ENCODE data around the gene PLA2G2A. TPM values are rescaled to one million over a fixed set of nuclear protein-coding genes. Genes with fewer than 3 reads are reported as not detected.

Gene PLA2G2A
- polyA plus RNA-seq, 1 donor = 0.18 TPM

DNA sequence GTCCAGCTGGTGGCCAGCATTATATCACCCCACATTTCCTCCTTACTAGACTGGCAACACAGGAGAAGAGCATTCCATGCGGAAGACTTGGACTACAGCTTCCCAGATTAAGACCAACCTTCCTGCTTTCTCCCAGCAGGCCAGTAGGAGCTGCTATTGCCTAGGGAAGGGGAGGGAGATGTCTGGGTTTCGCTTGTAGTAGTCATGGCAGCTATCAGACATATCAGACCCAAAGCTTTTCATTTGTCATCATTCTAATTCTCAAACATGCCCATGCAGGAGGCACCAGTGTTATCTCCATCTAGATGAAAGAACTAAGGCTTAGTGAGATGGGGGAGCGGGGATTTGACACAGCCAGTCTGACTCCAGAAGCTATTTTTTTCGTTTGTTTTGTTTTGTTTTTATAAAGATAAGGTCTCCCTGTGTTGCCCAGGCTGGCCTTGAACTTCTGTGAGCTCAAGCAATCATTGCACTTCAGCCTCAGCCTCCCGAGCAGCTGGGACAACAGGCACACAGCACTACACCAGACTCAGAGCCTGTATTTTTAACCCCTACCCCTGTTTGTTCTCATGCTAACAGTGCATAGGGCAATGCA lies 4.5 kb downstream of the PLA2G2A start:
- peak; percentile 50 for DNase-seq

DNA sequence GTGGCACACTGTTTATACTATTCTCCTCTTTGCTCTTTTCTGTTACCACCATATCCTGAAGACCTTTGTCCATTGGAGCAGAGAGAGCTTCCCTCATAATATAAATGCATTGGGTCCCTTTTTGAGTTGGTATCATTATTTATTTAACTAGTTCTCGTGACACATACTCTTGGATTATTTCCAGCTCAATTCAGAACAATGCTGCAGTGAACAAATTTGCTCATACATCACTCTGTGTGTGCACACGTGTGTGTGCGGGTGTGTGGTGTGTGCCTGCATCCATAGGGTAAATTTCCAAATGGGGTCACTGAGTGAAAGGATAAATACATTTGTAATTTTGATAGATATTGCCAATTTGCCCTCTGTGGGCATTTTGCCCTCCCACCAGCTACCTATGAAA lies 5.8 kb downstream of the PLA2G2A start:
- no peak for DNase-seq

DNA sequence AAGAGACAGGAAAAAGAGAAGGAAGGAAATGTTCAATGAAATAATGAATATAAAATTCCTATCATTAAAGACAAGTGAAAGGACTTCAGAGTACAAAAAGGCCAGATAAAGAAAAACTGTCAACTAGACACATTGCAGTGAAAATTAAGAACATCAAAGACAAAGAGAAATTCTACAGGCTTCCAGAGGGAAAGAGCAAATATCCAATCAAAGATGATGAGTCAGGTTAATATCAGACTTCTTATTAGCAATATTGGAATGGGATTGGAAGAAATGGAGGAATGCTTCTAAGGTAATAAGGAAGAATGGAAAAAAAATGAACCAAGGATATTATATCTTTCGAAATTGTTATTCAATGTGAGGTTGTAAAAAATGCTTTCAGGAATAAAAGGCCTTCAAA lies 7.8 kb downstream of the PLA2G2A start:
- no peak for DNase-seq

DNA sequence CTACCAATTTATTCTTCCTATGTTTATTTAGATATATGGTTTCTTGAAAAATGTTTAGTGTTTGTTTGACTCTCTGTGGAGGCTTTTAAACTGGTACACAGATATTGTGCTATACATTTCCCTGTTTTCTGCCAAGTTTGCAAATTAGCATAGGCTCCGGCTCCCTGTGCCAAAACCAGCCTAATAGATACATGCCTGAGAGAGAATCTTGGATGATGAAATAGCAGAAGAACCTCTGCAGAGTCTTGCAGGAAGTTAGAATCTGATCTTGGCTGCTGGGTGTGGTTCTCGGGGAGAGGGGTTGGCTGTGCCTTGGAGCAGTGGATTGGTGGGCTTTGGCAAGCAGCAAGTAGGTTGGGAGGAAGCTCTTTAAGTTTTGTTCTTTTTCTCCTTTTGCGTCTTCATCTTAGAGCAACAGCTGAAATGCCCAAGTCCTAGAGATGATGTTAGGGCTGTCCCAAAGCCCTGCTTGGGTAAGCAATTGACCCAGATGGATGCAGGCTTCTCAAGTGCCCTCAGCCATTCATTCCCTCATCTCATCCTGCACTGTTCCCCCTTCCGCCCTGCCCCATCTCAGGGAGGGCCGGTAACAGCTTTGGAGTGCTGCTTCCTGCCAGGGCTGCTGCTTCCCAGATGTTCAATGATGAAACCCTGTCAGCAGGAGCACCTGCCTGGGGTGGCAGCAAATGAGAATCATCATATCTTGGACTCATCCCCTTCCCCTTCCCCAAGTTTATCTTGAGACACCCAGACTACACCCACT lies 9.3 kb downstream of the PLA2G2A start:
- DNase-seq = no peak

DNA sequence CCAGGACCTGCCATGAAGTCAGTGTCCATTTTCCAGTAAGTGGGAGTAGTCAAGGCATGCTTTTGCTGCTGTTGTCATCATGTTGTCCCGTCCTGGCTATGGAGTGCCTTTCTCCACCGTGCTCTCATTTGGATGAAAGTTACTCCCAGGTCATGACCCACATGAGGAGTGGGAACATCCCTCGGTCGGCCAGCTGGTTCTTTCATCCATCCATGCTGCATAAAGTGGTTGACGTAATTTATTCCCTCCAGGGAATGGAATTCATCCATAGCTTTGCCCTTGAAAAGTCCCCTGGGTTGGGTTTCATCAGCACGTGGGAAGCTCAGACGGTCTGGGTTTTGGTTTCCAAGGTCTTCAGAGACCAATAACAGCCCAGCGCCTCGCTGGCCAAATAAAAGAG lies 11.6 kb downstream of the PLA2G2A start:
- peak; percentile 75 for DNase-seq

DNA sequence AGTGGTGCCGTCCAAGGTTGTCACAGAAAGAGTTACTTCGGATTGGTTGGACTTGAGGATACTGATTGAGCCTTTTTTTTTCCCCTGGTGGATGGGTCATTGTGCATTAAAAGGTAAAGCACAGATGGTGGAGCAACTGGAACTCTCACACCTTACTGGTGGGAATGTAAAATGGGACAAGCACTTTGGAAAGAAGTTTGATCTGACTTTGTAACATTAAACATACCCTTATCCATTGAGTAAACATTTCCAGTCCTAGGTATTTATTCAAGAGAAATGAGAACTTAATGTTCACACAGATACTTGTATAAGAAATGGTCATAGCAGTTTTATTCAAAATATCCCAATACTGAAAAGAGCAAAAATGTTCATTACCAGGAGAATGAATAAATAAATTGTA lies 14.9 kb downstream of the PLA2G2A start:
- no peak for DNase-seq

DNA sequence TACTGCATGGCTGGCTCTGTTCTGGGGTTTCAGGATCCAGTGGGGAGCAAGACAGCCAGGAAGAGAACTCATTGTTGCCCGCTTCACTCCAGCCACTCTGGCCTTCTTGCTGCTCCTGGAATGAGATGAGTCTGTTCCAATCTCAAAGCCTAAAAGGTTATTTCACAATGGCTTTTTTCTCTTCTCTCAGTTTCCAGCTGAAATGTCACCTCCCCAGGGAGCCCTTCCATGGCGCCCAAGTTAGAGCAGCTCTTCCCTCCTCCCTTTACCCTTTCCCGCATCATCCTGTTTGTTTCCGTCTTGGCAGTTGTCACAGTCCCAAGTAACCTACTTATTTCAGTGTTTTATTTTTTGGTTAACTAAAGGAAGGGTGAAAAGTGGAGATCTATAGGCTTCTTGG lies 15.8 kb downstream of the PLA2G2A start:
- DNase-seq = no peak

DNA sequence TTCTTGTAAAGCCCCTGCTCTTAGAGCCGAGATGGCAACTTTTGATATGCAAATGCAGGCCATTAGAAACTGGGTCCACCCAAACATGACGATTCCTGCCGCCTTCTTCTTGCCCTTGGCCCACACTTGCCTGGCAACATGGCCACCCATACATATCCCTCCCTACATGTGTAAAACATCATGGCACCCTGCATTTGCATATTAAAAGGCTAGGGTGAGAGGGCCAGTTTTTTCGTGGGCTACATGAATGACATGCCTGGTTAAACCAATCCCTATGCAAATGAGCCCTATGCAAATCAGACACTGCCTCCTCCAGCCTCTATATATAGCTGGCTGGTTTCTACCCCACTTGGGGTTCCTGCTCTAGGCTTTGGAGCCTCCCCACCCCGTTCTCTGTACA lies 18.8 kb downstream of the PLA2G2A start:
- DNase-seq = no peak

DNA sequence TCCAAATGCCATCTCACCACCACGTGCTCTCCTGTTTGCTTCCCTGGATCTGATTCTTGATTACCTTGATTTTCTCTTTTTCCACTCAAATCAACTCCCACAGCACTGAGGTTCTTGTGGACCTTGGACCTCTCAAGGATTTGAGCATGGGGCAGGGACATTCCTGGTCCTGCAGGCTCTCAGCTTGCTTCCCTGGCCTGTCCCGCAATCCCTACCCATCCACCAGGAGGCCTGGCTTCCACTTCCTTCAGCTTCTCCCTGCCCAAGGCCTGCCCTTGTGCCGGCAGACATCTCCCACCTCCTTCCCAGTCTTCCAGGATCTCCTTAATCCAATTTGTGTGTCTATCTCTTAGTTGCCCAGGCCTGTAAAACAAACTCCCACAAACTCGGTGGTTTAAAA lies 21.6 kb downstream of the PLA2G2A start:
- DNase-seq = no peak

DNA sequence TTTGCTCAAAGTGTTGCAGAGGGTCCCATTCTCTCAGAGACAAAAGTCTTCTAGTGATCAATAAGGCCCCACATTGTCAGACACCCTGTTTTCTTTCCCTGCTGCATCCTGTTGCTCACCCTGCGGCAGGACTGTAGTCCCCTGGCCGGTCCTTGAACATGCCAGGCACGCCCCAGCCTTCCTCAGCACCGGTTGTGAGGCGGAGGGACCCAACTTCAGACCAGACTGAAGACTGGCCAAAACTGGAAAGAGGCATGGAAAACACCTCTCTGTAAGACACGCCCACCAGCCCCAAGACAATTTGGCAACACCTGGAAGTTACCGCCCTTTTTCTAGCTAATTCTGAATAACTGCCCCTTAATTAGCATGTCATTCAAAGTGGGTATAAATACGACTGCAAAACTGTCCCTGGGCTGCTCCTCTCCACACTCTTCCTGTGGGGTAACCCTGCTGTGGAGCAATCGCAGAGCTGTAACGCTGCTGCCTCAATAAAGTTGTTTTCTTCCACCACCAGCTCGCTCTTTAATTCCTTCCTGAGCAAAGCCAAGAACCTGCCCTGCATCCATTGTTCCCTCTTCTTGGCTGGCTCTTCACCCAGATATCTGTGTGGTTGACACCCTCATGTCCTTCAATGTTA lies 23.8 kb downstream of the PLA2G2A start:
- no peak for DNase-seq

DNA sequence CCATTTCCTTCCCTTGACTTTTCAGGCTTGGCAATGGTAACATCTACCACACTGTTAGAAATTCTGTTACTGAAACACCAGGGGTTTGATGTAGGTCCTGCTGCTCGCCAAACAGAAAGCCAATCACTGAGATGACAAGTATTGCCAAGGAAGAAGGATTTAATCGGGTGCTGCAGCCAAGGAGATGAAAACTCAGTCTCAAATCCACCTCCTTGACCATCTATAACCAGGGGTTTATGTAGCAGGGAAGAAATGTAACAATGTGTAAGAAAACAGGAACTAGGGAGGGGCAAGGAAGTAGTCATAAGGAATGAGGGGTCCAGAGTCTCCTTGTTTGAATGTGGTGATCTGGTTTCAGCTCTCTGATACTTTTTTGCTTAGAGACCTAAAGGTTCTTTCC lies 25.4 kb downstream of the PLA2G2A start:
- DNase-seq = no peak

DNA sequence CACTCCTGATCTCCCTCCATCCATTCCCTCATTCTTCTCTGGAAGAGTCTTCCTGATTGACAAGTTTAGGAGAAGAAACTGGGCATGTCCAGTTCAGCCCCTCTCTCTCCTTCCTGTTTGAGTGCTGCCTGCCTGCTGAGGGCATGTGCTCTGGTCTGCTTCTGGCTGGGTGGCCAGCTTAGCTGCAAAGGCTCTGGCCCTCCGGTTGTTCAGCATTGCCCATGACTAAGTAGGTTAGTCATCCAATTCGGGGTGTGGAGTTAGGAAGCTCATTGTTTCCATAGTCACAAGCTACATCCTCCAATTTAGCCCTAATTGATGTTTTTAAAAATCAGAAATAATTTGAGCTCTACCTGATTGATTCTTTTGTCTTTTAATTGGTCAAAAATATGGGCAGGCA lies 30.4 kb downstream of the PLA2G2A start:
- no peak for DNase-seq

DNA sequence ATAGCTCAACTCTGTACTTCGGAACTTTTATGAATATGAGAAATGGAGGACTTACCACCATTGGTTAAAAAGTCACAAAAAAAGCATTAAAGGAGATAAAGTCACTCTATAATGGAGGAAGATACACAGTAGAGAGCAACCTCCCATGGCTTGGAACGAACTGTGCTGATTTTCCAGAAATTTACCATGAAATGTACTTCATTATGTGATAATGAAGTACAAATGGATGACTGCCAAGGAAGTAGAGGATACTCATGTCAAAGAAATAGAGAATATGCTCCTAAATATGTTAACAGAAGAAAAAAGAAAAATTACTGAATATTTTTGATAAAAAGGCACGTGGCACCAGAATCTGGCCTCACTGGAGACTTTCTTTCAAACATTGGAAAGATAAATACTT lies 32.4 kb downstream of the PLA2G2A start:
- DNase-seq = no peak

DNA sequence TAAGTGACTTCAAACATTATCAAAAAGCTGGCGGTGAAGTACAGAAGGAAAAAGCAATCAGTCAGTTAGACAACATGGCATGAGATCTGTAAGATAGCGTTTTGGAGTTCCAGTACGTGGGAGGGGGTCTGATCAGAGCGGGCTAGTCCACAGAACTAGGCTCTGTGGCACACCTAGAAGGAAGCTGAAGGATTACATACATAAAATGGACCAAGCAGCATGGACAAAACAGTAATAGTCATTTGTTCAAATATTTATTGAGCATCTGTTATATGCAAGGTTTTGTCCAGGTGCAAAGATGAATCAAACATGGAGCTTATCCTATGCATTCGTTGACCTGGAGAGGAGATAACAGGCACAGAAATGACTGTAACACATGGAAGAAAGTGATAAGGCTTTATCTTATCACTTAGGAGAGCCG lies 33.1 kb downstream of the PLA2G2A start:
- DNase-seq = no peak

DNA sequence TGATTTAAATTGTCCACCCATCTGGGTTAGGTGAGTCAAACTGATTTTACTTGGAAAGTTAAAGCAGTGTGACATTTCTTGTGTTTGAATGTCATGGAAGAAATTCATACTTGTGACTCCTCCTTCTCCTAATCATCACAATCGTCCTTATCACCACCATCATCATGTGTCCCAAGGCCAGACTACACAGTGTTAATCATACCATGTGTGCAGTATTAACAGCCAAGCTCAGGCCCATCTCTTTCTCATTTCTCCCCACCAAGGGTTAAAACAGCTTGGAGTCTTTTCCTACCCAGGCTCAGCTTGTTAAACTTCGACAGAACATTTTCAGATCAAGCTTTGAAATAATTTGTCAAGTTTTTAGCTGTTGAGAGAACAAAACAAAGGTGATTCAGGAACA lies 33.5 kb downstream of the PLA2G2A start:
- DNase-seq = no peak

DNA sequence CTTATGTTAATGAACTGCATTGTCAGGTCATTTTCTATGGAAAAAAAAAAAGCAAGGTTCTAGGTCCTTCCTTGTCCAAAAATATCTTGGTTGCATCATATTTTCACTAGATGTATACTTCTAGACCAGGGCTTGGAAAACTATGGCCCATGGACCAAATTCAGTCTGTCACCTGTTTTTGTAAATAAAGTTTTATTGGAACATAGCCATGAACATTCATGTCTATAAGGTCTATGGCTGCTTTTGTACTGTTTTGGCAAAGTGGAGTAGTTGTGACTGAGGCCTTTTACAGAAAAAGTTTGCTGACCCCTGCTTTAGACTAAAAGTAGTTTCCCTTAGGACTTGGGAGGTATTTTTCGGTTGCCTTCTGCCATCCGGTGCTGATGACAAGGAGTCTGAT lies 36.8 kb downstream of the PLA2G2A start:
- no peak for DNase-seq

DNA sequence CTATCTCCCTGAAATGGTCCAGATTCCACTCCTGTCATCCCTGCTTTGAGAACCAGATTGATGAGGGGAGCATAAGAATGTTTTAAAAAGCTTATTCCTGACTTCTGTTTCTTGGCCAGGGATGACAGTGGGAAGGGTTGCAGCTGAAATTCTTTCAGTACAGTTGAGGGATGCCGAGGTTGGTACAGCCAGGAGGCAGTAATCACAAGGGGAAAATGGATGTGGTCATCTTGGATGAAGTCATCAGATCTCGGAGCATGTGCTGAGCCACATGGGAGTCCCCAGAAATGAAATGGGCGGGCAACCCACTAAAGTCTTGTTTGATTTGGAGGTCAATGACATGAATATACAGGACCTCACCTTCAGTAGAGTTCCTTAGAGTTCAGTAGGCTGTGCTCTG lies 37.3 kb downstream of the PLA2G2A start:
- no peak for DNase-seq

DNA sequence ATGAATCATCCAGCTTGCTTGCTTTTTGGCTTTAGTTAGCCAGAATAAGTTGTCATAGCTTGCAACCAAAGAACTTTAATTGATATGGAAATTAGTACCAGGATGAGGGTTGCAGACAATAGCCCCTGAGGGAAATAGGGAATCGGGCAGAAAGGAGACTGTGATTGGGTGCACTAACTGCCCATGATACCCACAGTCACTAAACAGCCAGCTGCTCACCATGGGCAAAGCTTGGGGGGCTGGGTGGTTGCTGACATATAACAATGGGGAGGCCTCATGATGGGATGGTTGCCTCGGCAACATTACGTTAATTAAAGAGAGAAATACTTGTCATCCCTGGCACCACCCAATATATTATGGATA lies 38.2 kb downstream of the PLA2G2A start:
- DNase-seq = no peak

DNA sequence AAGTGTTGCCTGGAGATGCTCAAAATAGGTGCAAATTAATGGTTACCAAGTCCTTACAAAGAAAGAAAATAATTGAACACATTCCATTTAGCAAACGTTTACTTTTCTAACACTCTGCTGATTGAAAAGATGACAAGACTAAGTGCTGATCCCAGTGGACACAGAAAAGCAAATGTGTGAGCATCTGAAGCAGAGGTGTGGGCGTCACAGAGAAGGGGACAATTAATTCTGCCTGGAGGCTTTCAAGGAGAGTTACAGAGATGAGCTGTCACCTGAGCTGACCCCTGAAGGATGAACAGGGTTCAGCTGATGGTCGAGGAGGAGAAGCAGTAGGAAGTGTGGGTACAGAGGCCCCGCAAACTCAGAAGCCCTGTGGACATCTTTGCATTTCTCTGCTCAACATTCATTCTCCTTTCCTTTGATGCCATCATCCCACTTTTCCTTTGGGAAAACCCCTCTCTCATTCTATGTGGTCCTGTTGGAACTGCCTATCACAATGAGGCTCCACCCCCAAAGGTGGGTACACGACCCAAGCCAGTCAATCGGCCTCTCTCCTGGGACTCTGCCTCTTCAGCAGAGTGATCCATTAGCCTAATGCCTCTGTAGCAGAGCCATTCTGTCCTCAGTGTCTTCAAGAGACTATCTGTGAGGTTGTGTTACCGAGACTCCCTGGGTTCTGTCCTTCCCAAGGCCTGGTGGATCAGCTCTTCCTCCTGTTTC lies 38.8 kb downstream of the PLA2G2A start:
- no peak for DNase-seq

DNA sequence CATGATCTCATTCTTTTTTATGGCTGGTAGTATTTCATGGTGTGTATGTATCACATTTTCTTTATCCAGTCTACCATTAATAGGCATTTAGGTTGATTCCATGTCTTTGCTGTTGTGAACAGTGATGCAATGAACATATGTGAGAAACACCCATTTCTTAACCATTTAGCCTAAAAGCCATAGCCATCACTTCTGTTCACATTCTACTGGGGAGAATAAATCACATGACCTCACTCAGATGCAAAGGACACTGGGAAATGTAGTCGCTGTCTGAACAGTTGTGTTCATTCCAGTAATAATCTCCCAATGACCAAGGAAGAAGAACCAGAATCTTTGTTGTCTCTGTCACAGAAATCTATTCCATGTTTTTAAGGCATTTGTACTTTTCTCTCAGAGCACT lies 40.9 kb downstream of the PLA2G2A start:
- no peak for DNase-seq

DNA sequence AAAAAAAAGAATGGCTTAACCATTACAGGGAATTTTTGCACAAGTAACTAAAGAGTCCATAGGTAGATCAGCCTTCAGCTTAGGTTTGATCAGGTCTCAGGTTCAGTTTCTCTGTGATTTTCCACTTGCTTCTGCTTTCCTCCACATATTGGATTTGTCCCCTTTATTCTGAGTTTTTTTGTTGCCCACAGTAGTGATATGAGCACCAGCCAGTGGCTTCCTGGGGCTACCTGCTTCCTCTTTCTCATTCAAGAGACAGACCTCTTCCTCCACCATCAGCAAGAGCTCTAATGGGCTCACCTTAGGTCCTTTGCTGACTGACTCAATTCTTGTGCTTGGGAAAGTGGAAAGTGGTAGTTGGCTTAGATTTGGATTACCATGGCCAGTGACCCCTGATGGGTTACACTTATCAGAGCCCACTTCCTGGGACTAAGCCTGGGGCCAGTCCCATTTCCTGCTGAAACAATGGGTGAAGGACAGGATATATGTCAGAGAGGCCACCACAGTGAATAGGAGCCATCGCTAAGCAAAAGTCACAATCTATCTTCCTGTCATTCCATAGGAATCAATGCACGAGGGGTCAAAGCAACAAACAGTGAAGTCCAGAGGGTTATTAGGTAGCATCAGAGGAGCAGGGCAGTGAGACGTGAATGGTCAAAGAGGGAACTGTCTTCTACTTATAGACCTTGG lies 43.2 kb downstream of the PLA2G2A start:
- DNase-seq = no peak

DNA sequence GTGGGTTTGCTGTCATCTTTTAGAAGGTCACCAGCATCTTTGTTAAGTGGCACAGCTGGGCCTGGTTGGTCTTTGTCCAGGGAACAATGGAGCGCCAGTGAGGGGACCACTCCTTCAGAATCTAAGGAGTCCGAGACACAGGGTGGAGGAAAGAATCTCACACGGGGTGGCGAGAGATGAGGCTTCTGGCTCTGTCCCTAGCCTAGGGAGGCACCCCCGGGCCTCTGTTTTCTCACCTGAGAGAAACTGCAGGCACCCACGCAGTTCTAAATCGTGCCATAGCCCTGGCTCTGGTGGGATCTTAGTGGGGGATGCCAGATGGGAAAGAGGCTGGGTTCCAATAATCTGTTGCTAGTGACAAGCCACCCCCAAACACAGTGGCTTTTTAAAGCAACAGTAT lies 45.1 kb downstream of the PLA2G2A start:
- DNase-seq = no peak

DNA sequence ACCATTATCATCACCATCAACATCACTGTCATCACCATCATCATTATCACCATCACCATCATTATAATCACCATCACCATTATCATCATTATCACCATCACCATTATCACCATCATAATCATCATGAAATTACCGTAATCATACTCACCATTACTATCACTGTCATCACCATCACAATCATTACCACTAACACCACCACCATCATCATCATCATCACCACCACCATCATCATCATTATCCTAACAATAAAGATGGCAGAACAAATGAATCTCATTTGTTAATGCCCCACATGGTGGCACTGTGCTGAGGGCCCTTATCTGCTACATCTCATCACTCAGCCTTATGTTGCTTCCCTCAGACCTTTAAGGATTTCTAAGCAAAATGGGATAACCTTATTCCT lies 46.6 kb downstream of the PLA2G2A start:
- DNase-seq = no peak

Data from left kidney (tissue), 2 donors.